ENCODE measurements around the gene ITPR2.
"Not testable (repeated sequence)": the region's sequence is repeated elsewhere in the genome, so short reads cannot be mapped to it uniquely, and the experiment has no call there.

Gene ITPR2

GRCh38 chr12:26433701-26434100 lies 399.3 kb downstream of the ITPR2 start:
- not testable (repeated sequence) for DNase-seq

- DNase-seq = no peak
These were observed 401.8 kb downstream of the ITPR2 start for GRCh38 chr12:26431211-26431610.

- not testable (repeated sequence) for DNase-seq
These were observed 402.4 kb downstream of the ITPR2 start for GRCh38 chr12:26430596-26430995.

- no peak for DNase-seq
These were observed 403.8 kb downstream of the ITPR2 start for GRCh38 chr12:26429070-26429691.

- no peak for DNase-seq
These were observed 404.6 kb downstream of the ITPR2 start for GRCh38 chr12:26428420-26428819.

GRCh38 chr12:26426652-26427051 lies 406.3 kb downstream of the ITPR2 start:
- DNase-seq = no peak

- DNase-seq = no peak
These were observed 407.3 kb downstream of the ITPR2 start for GRCh38 chr12:26425587-26426260.

- DNase-seq = no peak
These were observed 410.1 kb downstream of the ITPR2 start for GRCh38 chr12:26422839-26423398.

- DNase-seq = no peak
These were observed 416.4 kb downstream of the ITPR2 start for GRCh38 chr12:26416550-26416949.

- no peak for DNase-seq
These were observed 422.3 kb downstream of the ITPR2 start for GRCh38 chr12:26410689-26411088.

- DNase-seq = no peak
These were observed 426.2 kb downstream of the ITPR2 start for GRCh38 chr12:26406813-26407212.

- DNase-seq = no peak
These were observed 426.6 kb downstream of the ITPR2 start for GRCh38 chr12:26406391-26406790.

GRCh38 chr12:26403601-26404000 lies 429.4 kb downstream of the ITPR2 start:
- no peak for DNase-seq

GRCh38 chr12:26402648-26403047 lies 430.3 kb downstream of the ITPR2 start:
- peak; percentile 45 for DNase-seq

- DNase-seq = no peak
These were observed 431.1 kb downstream of the ITPR2 start for GRCh38 chr12:26401874-26402273.

GRCh38 chr12:26400627-26401026 lies 432.4 kb downstream of the ITPR2 start:
- no peak for DNase-seq

GRCh38 chr12:26399381-26399780 lies 433.6 kb downstream of the ITPR2 start:
- DNase-seq = no peak

GRCh38 chr12:26396402-26396801 lies 436.6 kb downstream of the ITPR2 start:
- DNase-seq = no peak

- no peak for DNase-seq
These were observed 443.7 kb downstream of the ITPR2 start for GRCh38 chr12:26389343-26389742.

- DNase-seq = no peak
These were observed 448.5 kb downstream of the ITPR2 start for GRCh38 chr12:26384536-26384935.

GRCh38 chr12:26383041-26383440 lies 450.0 kb downstream of the ITPR2 start:
- no peak for DNase-seq

- no peak for DNase-seq
These were observed 452.1 kb downstream of the ITPR2 start for GRCh38 chr12:26380897-26381296.

GRCh38 chr12:26379777-26380467 lies 453.1 kb downstream of the ITPR2 start:
- no peak for DNase-seq

GRCh38 chr12:26378711-26379110 lies 454.3 kb downstream of the ITPR2 start:
- DNase-seq = no peak
